NB4 (cell line): Measurements from ENCODE around the gene CTSE.

ENCODE experiments used
- CTCF ChIP-seq: IDR thresholded peaks from one replicate; pipeline ENCODE4 v1.5.1; 2012; ENCODE audit warnings: low read depth, low read length
- MAX ChIP-seq: IDR thresholded peaks from 2 replicates; pipeline ENCODE4 v1.6.1; 2011; ENCODE audit warnings: low read depth, low read length
- MYC ChIP-seq: IDR thresholded peaks from 2 replicates; pipeline ENCODE4 v1.6.1; 2011; ENCODE audit warnings: low read depth, low read length
- POLR2A ChIP-seq: IDR thresholded peaks from 2 replicates; pipeline ENCODE4 v1.6.1; 2011; ENCODE audit warnings: mild to moderate bottlenecking; ENCODE audit not compliant: insufficient read length; ENCODE audit errors: extremely low read depth

GRCh38 chr1:205989786-205990185 is 33.9 kb downstream of the CTSE start:
- peak; percentile 10 for TF ChIP-seq CTCF
- no peak for TF ChIP-seq POLR2A
- no peak for TF ChIP-seq MAX
- no peak for TF ChIP-seq MYC
